HepG2 (cell line): ENCODE measurements around the gene ACSS1. TPM values are rescaled to one million over a fixed set of nuclear protein-coding genes. Genes with fewer than 3 reads are reported as not detected.

Experiments
- ATAC-seq: fragments of 200-7000 bp; cut with Tn5 transposase; 3 replicates; pipeline ENCODE4 v1.9.1; 2020; ENCODE audit warnings: mild to moderate bottlenecking, moderate library complexity
- BruUV-seq: library from RNA; stranded (reverse); fragments of 400-500 nt; replicated peaks from 2 replicates; lab custom pipeline; 2021; lab: Mats Ljungman, UMichigan
- CTCF ChIA-PET: fragments of 300-600 bp; formaldehyde crosslinking; extraction: SDS; loops from one replicate; lab custom pipeline; 2021; ENCODE audit warnings: low total read pairs, inconsistent platforms, low intra/inter-chr PET ratio; lab: Yijun Ruan, JAX
- POLR2A ChIA-PET: fragments of 350-600 bp; sonication (Branson Sonifier 250); formaldehyde crosslinking; loops from one replicate; lab custom pipeline; 2020; ENCODE audit warnings: antibody characterized with exemption, inconsistent platforms; lab: Yijun Ruan, JAX
- DNase-seq: peaks from one replicate; pipeline ENCODE4 v3.0.0-alpha.2; 2015; ENCODE audit warnings: low spot score
- FAIRE-seq: peaks from 3 replicates; lab custom pipeline; 2011; peaks lifted over from hg19 to GRCh38; lab: Jason Lieb, UNC
- H2AFZ ChIP-seq: one replicate; pipeline ENCODE4 v1.6.1; 2011; ENCODE audit warnings: low read length, inconsistent platforms
- H3K27ac ChIP-seq: fragments of 300-600 bp; 3 replicates; pipeline ENCODE4 v1.8.0; 2011; ENCODE audit warnings: mixed run types, mild to moderate bottlenecking, mixed read lengths, low read length, inconsistent platforms; ENCODE audit not compliant: insufficient read depth; ENCODE audit errors: extremely low read length
- H3K27me3 ChIP-seq, 2 experiments: fragments of 200-600 bp in 1 of 2; 2 replicates in 1 of 2; 3 replicates in 1 of 2; pipeline versions ENCODE4 v1.6.0 to v1.8.0; 2011; ENCODE audit warnings: low read length in 2 of 2, mild to moderate bottlenecking in 2 of 2, moderate library complexity in 2 of 2, inconsistent platforms in 1 of 2; ENCODE audit not compliant: insufficient read depth in 2 of 2, control insufficient read depth in 1 of 2
- H3K36me3 ChIP-seq, 2 experiments: fragments of 200-600 bp in 1 of 2; replicated peaks in 1 of 2; 2 replicates in 1 of 2; 3 replicates in 1 of 2; pipeline versions ENCODE4 v1.5.1 to v1.8.0; 2011; ENCODE audit warnings: low read length in 2 of 2, inconsistent platforms in 1 of 2; ENCODE audit not compliant: insufficient read depth in 2 of 2, control insufficient read depth in 1 of 2
- H3K4me1 ChIP-seq: 2 replicates; pipeline ENCODE4 v1.5.1; 2012; ENCODE audit warnings: low read length, inconsistent platforms; ENCODE audit not compliant: insufficient read depth
- H3K4me2 ChIP-seq: 2 replicates; pipeline ENCODE4 v1.6.0; 2011; ENCODE audit warnings: low read depth, low read length, inconsistent platforms
- H3K4me3 ChIP-seq, 3 experiments: fragments of 200-600 bp in 1 of 3; sonication (generic), shearing (Covaris generic) in 1 of 3; replicated peaks in 1 of 3; 2 replicates each; pipeline ENCODE4 v1.5.1; 2011 to 2016; ENCODE audit warnings: low read length in 3 of 3, inconsistent platforms in 2 of 3, low read depth in 2 of 3, mild to moderate bottlenecking in 2 of 3, control low read depth in 1 of 3, mixed read lengths in 1 of 3; ENCODE audit not compliant: insufficient read depth in 1 of 3
- H3K79me2 ChIP-seq: one replicate; pipeline ENCODE4 v1.6.1; 2011; ENCODE audit warnings: low read length, inconsistent platforms; ENCODE audit not compliant: insufficient read depth
- H3K9ac ChIP-seq: 2 replicates; pipeline ENCODE4 v1.6.0; 2011; ENCODE audit warnings: mild to moderate bottlenecking, low read depth, low read length, inconsistent platforms; ENCODE audit not compliant: insufficient read depth
- H3K9me3 ChIP-seq: 2 replicates; pipeline ENCODE4 v1.5.1; 2012; ENCODE audit warnings: mild to moderate bottlenecking, low read length
- H4K20me1 ChIP-seq: 2 replicates; pipeline ENCODE4 v1.6.0; 2011; ENCODE audit warnings: inconsistent platforms, mild to moderate bottlenecking, low read length, moderate library complexity; ENCODE audit not compliant: insufficient read depth
- CEBPB ChIP-seq: IDR thresholded peaks from 2 replicates; pipeline ENCODE4 v1.6.1; 2011; ENCODE audit warnings: low read depth, low read length, improper control_type of control experiment, borderline replicate concordance
- PRPF4 ChIP-seq: fragments of 200-400 bp; formaldehyde crosslinking; IDR thresholded peaks from 2 replicates; pipeline ENCODE4 v1.6.1; 2016; ENCODE audit warnings: low read length, low read depth; ENCODE audit not compliant: poor library complexity, severe bottlenecking
- SMARCC2 ChIP-seq: fragments of 450-650 bp; IDR thresholded peaks from 2 replicates; pipeline ENCODE4 v1.6.1; 2017; ENCODE audit warnings: antibody characterized with exemption, mild to moderate bottlenecking
- SP2 ChIP-seq: sonication (generic); formaldehyde crosslinking; IDR thresholded peaks from 2 replicates; pipeline ENCODE4 v1.5.1; 2020; ENCODE audit warnings: mild to moderate bottlenecking, missing genetic modification reagents
- ZNF274 ChIP-seq: sonication (generic); formaldehyde crosslinking; IDR thresholded peaks from 2 replicates; pipeline ENCODE4 v1.5.1; 2020; ENCODE audit warnings: mild to moderate bottlenecking, missing genetic modification reagents
- WGBS: methylation state at CpG from one replicate; pipeline ENCODE4 v1.1.6; 2017; ENCODE audit warnings: low lambda C conversion rate; 5-methylcytosine and 5-hydroxymethylcytosine counted together
- in situ Hi-C: cut with HindIII; loops from 2 replicates; pipeline ENCODE4 v1.10.0; 2017; ENCODE audit warnings: low pct_unique_long_range_greater_than_20kb; ENCODE audit not compliant: extremely low pct_ligation_motif_present
- intact Hi-C: fragments of 100-400 bp; cut with micrococcal nuclease; formaldehyde crosslinking; loops from one replicate; pipeline ENCODE4 v1.10.0; 2022; ENCODE audit not compliant: unreplicated experiment
- polyA plus RNA-seq, 8 experiments: library from polyadenylated mRNA; depleted of rRNA in 3 of 8; stranded (reverse) in 7 of 8; unstranded in 1 of 8; fragments of >200 nt; fragmentation: Illumina TruSeq in 4 of 8; extraction: Trizol in 4 of 8; gene quantifications; 2 replicates each; pipeline versions ENCODE4 v1.2.1 to v1.2.3, GENCODE V29; 2011 to 2016; ENCODE audit warnings: low read depth in 4 of 8, missing spikeins in 1 of 8, mixed read lengths in 1 of 8; ENCODE audit not compliant: insufficient read depth in 1 of 8
- total RNA-seq, 5 experiments: library from RNA; depleted of rRNA; stranded (reverse); fragments of >200 nt; fragmentation: Illumina TruSeq; extraction: Trizol; gene quantifications; 2 replicates each; pipeline ENCODE4 v1.2.3, GENCODE V29; 2016; ENCODE audit warnings: low read depth in 1 of 5
- TF ChIP-seq, protein P1 (sequence below): sonication (generic); formaldehyde crosslinking; IDR thresholded peaks from 2 replicates; pipeline ENCODE4 v1.8.1; 2023; ENCODE audit warnings: mild to moderate bottlenecking, missing genetic modification reagents, borderline replicate concordance

The ACSS1 gene
- total and polyA plus RNA-seq, 2 of the 13 experiments (the other 11 are each of a cell fraction or from before 2014, with no cell fraction given): 15.2 to 41.6 TPM

DNA sequence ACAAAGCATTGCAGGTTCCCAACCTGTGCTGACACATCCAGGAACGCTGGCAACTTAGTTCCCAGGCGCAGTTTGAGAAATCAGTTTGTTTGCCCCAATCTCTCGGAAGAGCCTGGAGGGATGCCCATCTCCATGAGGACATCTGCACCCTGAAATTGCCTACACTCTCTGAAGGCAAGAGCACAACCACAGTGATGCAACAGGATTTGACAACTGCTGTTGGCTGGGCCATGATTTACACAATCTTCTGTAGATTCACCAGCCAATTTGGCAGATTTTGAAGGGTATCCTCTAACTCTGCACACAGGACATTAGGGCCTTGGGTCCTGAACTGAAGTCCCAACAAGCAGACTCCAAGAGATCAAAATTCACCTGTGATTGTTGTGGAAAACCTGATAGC is 68.8 kb downstream of the ACSS1 start:
- H3K4me2 ChIP-seq: no peak overlapping the region
- intact Hi-C loops: no loop called here
- H3K27ac ChIP-seq: no peak overlapping the region
- in situ Hi-C loops: no loop called here
- ChIA-PET POLR2A (interaction anchor here (1.6 kb wide), 1 partner anchor 69 kb away, joined by 3 read pairs; the partner anchor contains the start of gene ACSS1), CTCF (no interaction called here)
- TF ChIP-seq SMARCC2 (no peak), CEBPB (peak; percentile 45; the same call in 1 of the 2 replicates), PRPF4 (no peak), SP2 (no peak), ZNF274 (CRISPR knock-in tag) (no peak)
- TF ChIP-seq, protein P1, sequence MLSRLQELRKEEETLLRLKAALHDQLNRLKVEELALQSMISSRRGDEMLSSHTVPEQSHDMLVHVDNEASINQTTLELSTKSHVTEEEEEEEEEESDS (CRISPR knock-in tag): no peak
- no TSS peak for BruUV-seq
- ATAC-seq (no peak), FAIRE-seq (no peak), DNase-seq (no peak)
- H4K20me1 ChIP-seq: peaks cover 4% of the 10 kb centered on the region; the same call in 1 of the 2 replicates
- peaks cover 92% of the 10 kb centered on the region for H3K4me1 ChIP-seq
- H3K79me2 ChIP-seq: peaks cover 79% of the 10 kb centered on the region
- no peak overlapping the region for H3K4me3 ChIP-seq
- no peak overlapping the region for H3K9ac ChIP-seq
- no peaks in the 10 kb centered on the region; a peak in 1 of 5 replicates for H3K27me3 ChIP-seq
- WGBS: 95% methylated on average over 3 of the region's 3 CpGs
- H3K9me3 ChIP-seq: no peaks in the 10 kb centered on the region
- peaks cover 0 to 1% of the 10 kb centered on the region in 2 experiments; a peak in 1 of 5 replicates for H3K36me3 ChIP-seq
- H2AFZ ChIP-seq: no peak overlapping the region
